ENCODE measurements around the gene IGF1. TPM values are rescaled to one million over a fixed set of nuclear protein-coding genes. Genes with fewer than 3 reads are reported as not detected.
A peak's percentile ranks its signal among the peaks of the same experiment; 100 is the strongest.

The IGF1 gene
- total and polyA plus RNA-seq, 10 of the 15 experiments (the other 5 are each of a cell fraction or from before 2014, with no cell fraction given): 2.4 to 9.2 (median 3.5) TPM

DNA sequence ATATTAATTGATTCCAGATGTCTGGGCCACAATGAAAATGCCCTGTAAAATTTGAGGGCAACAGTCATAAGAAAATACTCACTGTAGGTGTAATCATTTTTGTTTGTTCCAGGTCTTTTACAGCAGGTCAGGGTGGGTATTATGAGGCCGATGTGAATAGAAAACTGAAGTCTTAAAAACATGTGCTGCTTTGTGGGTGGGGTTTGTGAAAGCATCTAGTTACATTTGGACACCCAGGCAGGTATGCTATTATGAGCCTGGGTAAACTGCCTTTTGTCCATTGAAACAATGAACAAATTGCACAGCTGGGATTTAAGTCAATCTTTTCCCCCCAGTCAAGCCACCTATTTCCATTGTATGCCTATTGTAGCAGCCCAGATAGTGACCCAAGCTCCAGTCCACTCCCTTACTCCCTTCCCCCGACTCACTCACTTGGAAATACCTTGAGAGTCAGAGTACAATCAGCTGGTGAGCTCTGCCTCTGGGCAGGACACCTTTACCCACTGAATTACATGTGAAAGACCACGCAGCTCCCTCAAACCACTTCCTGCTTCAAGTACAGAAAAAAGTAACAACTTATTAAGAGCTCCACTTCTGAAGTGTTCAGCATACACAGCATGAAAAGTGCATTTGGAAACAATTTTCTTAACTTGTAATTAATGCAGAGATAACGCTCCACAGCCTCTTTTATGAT, 1.8 kb downstream of the IGF1 start (continued):
- TF ChIP-seq, protein P1, sequence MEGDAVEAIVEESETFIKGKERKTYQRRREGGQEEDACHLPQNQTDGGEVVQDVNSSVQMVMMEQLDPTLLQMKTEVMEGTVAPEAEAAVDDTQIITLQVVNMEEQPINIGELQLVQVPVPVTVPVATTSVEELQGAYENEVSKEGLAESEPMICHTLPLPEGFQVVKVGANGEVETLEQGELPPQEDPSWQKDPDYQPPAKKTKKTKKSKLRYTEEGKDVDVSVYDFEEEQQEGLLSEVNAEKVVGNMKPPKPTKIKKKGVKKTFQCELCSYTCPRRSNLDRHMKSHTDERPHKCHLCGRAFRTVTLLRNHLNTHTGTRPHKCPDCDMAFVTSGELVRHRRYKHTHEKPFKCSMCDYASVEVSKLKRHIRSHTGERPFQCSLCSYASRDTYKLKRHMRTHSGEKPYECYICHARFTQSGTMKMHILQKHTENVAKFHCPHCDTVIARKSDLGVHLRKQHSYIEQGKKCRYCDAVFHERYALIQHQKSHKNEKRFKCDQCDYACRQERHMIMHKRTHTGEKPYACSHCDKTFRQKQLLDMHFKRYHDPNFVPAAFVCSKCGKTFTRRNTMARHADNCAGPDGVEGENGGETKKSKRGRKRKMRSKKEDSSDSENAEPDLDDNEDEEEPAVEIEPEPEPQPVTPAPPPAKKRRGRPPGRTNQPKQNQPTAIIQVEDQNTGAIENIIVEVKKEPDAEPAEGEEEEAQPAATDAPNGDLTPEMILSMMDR (IDR thresholded peaks at IDR 0.05 in 2 of 3, conservative IDR thresholded peaks at IDR 0.05 in 1 of 3; ENCODE audit: control insufficient read depth in 2 of 3, extremely low read depth in 1 of 3, insufficient read depth in 1 of 3, low read depth in 3 of 3, low read length in 3 of 3): no peak
- TF ChIP-seq SPI1 (IDR thresholded peaks at IDR 0.05; ENCODE audit: borderline replicate concordance, insufficient read depth, low read depth, low read length) (peak; percentile 40; the same call in 1 of the 2 replicates), PAX5 (IDR thresholded peaks at IDR 0.05; ENCODE audit: borderline replicate concordance, low read depth, low read length) (peak; percentile 16; the same call in 1 of the 2 replicates), NRF1 (conservative IDR thresholded peaks at IDR 0.05; ENCODE audit: low read depth, low read length) (no peak), ETV6 (conservative IDR thresholded peaks at IDR 0.05 in 1 of 2, IDR thresholded peaks at IDR 0.05 in 1 of 2; ENCODE audit: borderline replicate concordance in 1 of 2, low read depth in 1 of 2) (peak in 1 of 2 experiments; percentile 32; a peak in 1 of 4 replicates), GATAD2B (conservative IDR thresholded peaks at IDR 0.05; ENCODE audit: low read depth) (peak; percentile 81; the same call in 1 of the 2 replicates), FOXK2 (IDR thresholded peaks at IDR 0.05) (no peak), ATF7 (IDR thresholded peaks at IDR 0.05; ENCODE audit: low read depth) (no peak), EZH2 (IDR thresholded peaks at IDR 0.05; ENCODE audit: borderline replicate concordance, control insufficient read depth, low read depth, low read length) (no peak)
- TF ChIP-seq, protein P2, sequence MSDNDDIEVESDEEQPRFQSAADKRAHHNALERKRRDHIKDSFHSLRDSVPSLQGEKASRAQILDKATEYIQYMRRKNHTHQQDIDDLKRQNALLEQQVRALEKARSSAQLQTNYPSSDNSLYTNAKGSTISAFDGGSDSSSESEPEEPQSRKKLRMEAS (IDR thresholded peaks at IDR 0.05; ENCODE audit: low read depth, low read length): 0 out of 2 replicates have a peak, but pooled peaks have one; percentile 10
- TF ChIP-seq, protein P3, sequence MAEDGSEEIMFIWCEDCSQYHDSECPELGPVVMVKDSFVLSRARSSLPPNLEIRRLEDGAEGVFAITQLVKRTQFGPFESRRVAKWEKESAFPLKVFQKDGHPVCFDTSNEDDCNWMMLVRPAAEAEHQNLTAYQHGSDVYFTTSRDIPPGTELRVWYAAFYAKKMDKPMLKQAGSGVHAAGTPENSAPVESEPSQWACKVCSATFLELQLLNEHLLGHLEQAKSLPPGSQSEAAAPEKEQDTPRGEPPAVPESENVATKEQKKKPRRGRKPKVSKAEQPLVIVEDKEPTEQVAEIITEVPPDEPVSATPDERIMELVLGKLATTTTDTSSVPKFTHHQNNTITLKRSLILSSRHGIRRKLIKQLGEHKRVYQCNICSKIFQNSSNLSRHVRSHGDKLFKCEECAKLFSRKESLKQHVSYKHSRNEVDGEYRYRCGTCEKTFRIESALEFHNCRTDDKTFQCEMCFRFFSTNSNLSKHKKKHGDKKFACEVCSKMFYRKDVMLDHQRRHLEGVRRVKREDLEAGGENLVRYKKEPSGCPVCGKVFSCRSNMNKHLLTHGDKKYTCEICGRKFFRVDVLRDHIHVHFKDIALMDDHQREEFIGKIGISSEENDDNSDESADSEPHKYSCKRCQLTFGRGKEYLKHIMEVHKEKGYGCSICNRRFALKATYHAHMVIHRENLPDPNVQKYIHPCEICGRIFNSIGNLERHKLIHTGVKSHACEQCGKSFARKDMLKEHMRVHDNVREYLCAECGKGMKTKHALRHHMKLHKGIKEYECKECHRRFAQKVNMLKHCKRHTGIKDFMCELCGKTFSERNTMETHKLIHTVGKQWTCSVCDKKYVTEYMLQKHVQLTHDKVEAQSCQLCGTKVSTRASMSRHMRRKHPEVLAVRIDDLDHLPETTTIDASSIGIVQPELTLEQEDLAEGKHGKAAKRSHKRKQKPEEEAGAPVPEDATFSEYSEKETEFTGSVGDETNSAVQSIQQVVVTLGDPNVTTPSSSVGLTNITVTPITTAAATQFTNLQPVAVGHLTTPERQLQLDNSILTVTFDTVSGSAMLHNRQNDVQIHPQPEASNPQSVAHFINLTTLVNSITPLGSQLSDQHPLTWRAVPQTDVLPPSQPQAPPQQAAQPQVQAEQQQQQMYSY (CRISPR knock-in tag; IDR thresholded peaks at IDR 0.05): no peak
- TF ChIP-seq, protein P4, sequence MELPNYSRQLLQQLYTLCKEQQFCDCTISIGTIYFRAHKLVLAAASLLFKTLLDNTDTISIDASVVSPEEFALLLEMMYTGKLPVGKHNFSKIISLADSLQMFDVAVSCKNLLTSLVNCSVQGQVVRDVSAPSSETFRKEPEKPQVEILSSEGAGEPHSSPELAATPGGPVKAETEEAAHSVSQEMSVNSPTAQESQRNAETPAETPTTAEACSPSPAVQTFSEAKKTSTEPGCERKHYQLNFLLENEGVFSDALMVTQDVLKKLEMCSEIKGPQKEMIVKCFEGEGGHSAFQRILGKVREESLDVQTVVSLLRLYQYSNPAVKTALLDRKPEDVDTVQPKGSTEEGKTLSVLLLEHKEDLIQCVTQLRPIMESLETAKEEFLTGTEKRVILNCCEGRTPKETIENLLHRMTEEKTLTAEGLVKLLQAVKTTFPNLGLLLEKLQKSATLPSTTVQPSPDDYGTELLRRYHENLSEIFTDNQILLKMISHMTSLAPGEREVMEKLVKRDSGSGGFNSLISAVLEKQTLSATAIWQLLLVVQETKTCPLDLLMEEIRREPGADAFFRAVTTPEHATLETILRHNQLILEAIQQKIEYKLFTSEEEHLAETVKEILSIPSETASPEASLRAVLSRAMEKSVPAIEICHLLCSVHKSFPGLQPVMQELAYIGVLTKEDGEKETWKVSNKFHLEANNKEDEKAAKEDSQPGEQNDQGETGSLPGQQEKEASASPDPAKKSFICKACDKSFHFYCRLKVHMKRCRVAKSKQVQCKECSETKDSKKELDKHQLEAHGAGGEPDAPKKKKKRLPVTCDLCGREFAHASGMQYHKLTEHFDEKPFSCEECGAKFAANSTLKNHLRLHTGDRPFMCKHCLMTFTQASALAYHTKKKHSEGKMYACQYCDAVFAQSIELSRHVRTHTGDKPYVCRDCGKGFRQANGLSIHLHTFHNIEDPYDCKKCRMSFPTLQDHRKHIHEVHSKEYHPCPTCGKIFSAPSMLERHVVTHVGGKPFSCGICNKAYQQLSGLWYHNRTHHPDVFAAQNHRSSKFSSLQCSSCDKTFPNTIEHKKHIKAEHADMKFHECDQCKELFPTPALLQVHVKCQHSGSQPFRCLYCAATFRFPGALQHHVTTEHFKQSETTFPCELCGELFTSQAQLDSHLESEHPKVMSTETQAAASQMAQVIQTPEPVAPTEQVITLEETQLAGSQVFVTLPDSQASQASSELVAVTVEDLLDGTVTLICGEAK (IDR thresholded peaks at IDR 0.05; ENCODE audit: borderline replicate concordance): no peak
- TF ChIP-seq, protein P5, sequence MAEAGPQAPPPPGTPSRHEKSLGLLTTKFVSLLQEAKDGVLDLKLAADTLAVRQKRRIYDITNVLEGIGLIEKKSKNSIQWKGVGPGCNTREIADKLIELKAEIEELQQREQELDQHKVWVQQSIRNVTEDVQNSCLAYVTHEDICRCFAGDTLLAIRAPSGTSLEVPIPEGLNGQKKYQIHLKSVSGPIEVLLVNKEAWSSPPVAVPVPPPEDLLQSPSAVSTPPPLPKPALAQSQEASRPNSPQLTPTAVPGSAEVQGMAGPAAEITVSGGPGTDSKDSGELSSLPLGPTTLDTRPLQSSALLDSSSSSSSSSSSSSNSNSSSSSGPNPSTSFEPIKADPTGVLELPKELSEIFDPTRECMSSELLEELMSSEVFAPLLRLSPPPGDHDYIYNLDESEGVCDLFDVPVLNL (IDR thresholded peaks at IDR 0.05; ENCODE audit: low read depth, low read length): no peak
